Gastroesophageal sphincter (tissue), 3 donors: ENCODE results near the gene U2AF1.
"Not testable (repeated sequence)": the region's sequence is repeated elsewhere in the genome, so short reads cannot be mapped to it uniquely, and the experiment has no call there.

Experiments used
- CTCF ChIP-seq, 4 experiments: fragments of 200-600 bp in 2 of 4; fragments of 450-650 bp in 2 of 4; sonication (generic) in 1 of 4; IDR thresholded peaks; one replicate each; pipeline ENCODE4 v1.5.1; 2017 to 2019; ENCODE audit warnings: antibody characterized with exemption in 4 of 4, mild to moderate bottlenecking in 2 of 4, moderate library complexity in 2 of 4
- POLR2AphosphoS5 ChIP-seq: sonication (generic); formaldehyde crosslinking; IDR thresholded peaks from one replicate; pipeline ENCODE4 v1.6.1; 2017; ENCODE audit warnings: antibody characterized with exemption

GRCh38 chr21:43090947-43091346 is 16.4 kb downstream of the U2AF1 start:
- not testable (repeated sequence) for TF ChIP-seq POLR2AphosphoS5; CTCF (IDR thresholded peaks at IDR 0.05)
